Activated CD8-positive, alpha-beta T cell treated with anti-CD3 and anti-CD28 coated beads, Interleukin-2, amount 10 ng/mL, durations not matched to agents 7 days and 5 days (primary cell): Measurements from ENCODE around the gene RXRA. TPM values are rescaled to one million over a fixed set of nuclear protein-coding genes. Genes with fewer than 3 reads are reported as not detected.

ENCODE experiments used
- ATAC-seq: fragments of 150-1000 bp; cut with Tn5 transposase; one replicate; pipeline ENCODE4 v1.10.0; 2021; ENCODE audit warnings: moderate library complexity
- CTCF ChIA-PET: fragments of 350-600 bp; sonication (Branson Sonifier 250); formaldehyde crosslinking; loops from one replicate; lab custom pipeline; 2021; ENCODE audit warnings: antibody characterized with exemption; lab: Charles Lee
- POLR2A ChIA-PET: fragments of 350-600 bp; sonication (Branson Sonifier 250); formaldehyde crosslinking; loops from one replicate; lab custom pipeline; 2021; ENCODE audit warnings: antibody characterized with exemption; lab: Charles Lee
- DNase-seq: peaks from one replicate; pipeline ENCODE4 v3.0.0-alpha.2; 2020
- H3K27ac Mint-ChIP-seq: one replicate; pipeline ENCODE4 v1.8.0; 2021; ENCODE audit warnings: mild to moderate bottlenecking, mixed read lengths
- H3K27me3 Mint-ChIP-seq: one replicate; pipeline ENCODE4 v1.8.0; 2021; ENCODE audit warnings: low read depth, mixed read lengths
- H3K36me3 Mint-ChIP-seq: one replicate; pipeline ENCODE4 v1.8.0; 2021; ENCODE audit warnings: low read depth, mixed read lengths
- H3K4me1 Mint-ChIP-seq: one replicate; pipeline ENCODE4 v1.8.0; 2021; ENCODE audit warnings: low read depth, mixed read lengths
- H3K4me3 Mint-ChIP-seq: one replicate; pipeline ENCODE4 v1.8.0; 2021; ENCODE audit warnings: mild to moderate bottlenecking, mixed read lengths
- H3K9me3 Mint-ChIP-seq: one replicate; pipeline ENCODE4 v1.8.0; 2022; ENCODE audit warnings: mixed read lengths; ENCODE audit not compliant: insufficient read depth
- total RNA-seq, 2 experiments: library from RNA; stranded (reverse); gene quantifications; one replicate each; pipeline ENCODE4 v1.2.3, GENCODE V29; 2021

Gene RXRA
- total RNA-seq, 2 experiments from 2014 or later = 3.8 to 4.2 TPM

GRCh38 chr9:134408939-134409737 is 82.9 kb downstream of the RXRA start:
- CTCF ChIA-PET = no interaction called here
- no peak for DNase-seq
- H3K4me1 Mint-ChIP-seq = peaks cover 34% of the 10 kb centered on the region
- H3K27ac Mint-ChIP-seq = no peak overlapping the region
- no peaks in the 10 kb centered on the region for H3K36me3 Mint-ChIP-seq
- H3K27me3 Mint-ChIP-seq = peaks cover 12% of the 10 kb centered on the region
- ATAC-seq = no peak
- POLR2A ChIA-PET = no interaction called here
- no peaks in the 10 kb centered on the region for H3K9me3 Mint-ChIP-seq
- H3K4me3 Mint-ChIP-seq = no peak overlapping the region

- ChIA-PET POLR2A (no interaction called here), CTCF (no interaction called here)
These were observed 84.0 kb downstream of the RXRA start for GRCh38 chr9:134410071-134410834.

GRCh38 chr9:134410835-134411217 is 84.6 kb downstream of the RXRA start:
- no peaks in the 10 kb centered on the region for H3K9me3 Mint-ChIP-seq

More at GRCh38 chr9:134410071-134410834, 84.0 kb downstream of the RXRA start:
- Mint-ChIP-seq H3K27ac (no peak overlapping the region), H3K9me3 (no peaks in the 10 kb centered on the region), H3K27me3 (peaks cover 9% of the 10 kb centered on the region), H3K4me3 (no peak overlapping the region), H3K36me3 (no peaks in the 10 kb centered on the region), H3K4me1 (peaks cover 26% of the 10 kb centered on the region)
- ATAC-seq = no peak
- no peak for DNase-seq

GRCh38 chr9:134411440-134412297 is 85.4 kb downstream of the RXRA start:
- no peak overlapping the region for H3K4me3 Mint-ChIP-seq
- no peak overlapping the region for H3K27ac Mint-ChIP-seq
- peaks cover 4% of the 10 kb centered on the region for H3K27me3 Mint-ChIP-seq
- POLR2A ChIA-PET = no interaction called here
- no peaks in the 10 kb centered on the region for H3K36me3 Mint-ChIP-seq
- CTCF ChIA-PET = no interaction called here
- no peaks in the 10 kb centered on the region for H3K9me3 Mint-ChIP-seq
- no peak for ATAC-seq
- no peak for DNase-seq
- peaks cover 17% of the 10 kb centered on the region for H3K4me1 Mint-ChIP-seq

More at GRCh38 chr9:134410835-134411217, 84.6 kb downstream of the RXRA start:
- Mint-ChIP-seq H3K4me3 (no peak overlapping the region), H3K4me1 (peaks cover 23% of the 10 kb centered on the region), H3K27ac (no peak overlapping the region), H3K27me3 (peaks cover 6% of the 10 kb centered on the region), H3K36me3 (no peaks in the 10 kb centered on the region)
- POLR2A ChIA-PET = no interaction called here
- CTCF ChIA-PET = no interaction called here
- ATAC-seq = no peak
- no peak for DNase-seq

- no peaks in the 10 kb centered on the region for H3K27me3 Mint-ChIP-seq
- DNase-seq (no peak), ATAC-seq (no peak)
- H3K4me3 Mint-ChIP-seq = no peak overlapping the region
- POLR2A ChIA-PET = no interaction called here
- CTCF ChIA-PET = no interaction called here
- H3K4me1 Mint-ChIP-seq = peaks cover 11% of the 10 kb centered on the region
- H3K9me3 Mint-ChIP-seq = no peaks in the 10 kb centered on the region
- H3K27ac Mint-ChIP-seq = no peak overlapping the region
- no peaks in the 10 kb centered on the region for H3K36me3 Mint-ChIP-seq
These were observed 86.0 kb downstream of the RXRA start for GRCh38 chr9:134412298-134412711.

GRCh38 chr9:134413112-134413715 is 87.0 kb downstream of the RXRA start:
- CTCF ChIA-PET = no interaction called here
- Mint-ChIP-seq H3K36me3 (no peaks in the 10 kb centered on the region), H3K27me3 (no peaks in the 10 kb centered on the region), H3K4me3 (no peak overlapping the region), H3K4me1 (peaks cover 4% of the 10 kb centered on the region), H3K27ac (peak overlapping the region; percentile 27), H3K9me3 (no peaks in the 10 kb centered on the region)
- no peak for ATAC-seq
- POLR2A ChIA-PET = no interaction called here
- no peak for DNase-seq

GRCh38 chr9:134413890-134414623 is 87.8 kb downstream of the RXRA start:
- H3K27me3 Mint-ChIP-seq = no peaks in the 10 kb centered on the region
- ChIA-PET POLR2A (no interaction called here), CTCF (no interaction called here)
- peaks cover 4% of the 10 kb centered on the region for H3K4me1 Mint-ChIP-seq
- H3K36me3 Mint-ChIP-seq = no peaks in the 10 kb centered on the region
- DNase-seq (no peak), ATAC-seq (no peak)
- no peaks in the 10 kb centered on the region for H3K9me3 Mint-ChIP-seq
- H3K27ac Mint-ChIP-seq = no peak overlapping the region
- H3K4me3 Mint-ChIP-seq = no peak overlapping the region

- H3K9me3 Mint-ChIP-seq = no peaks in the 10 kb centered on the region
- H3K4me1 Mint-ChIP-seq = peaks cover 4% of the 10 kb centered on the region
- H3K4me3 Mint-ChIP-seq = no peak overlapping the region
- ATAC-seq (no peak), DNase-seq (no peak)
- POLR2A ChIA-PET = no interaction called here
- no peaks in the 10 kb centered on the region for H3K36me3 Mint-ChIP-seq
- CTCF ChIA-PET = no interaction called here
- H3K27ac Mint-ChIP-seq = no peak overlapping the region
- H3K27me3 Mint-ChIP-seq = no peaks in the 10 kb centered on the region
These were observed 88.7 kb downstream of the RXRA start for GRCh38 chr9:134414900-134415425.

- no peak for DNase-seq
- no peak overlapping the region for H3K4me3 Mint-ChIP-seq
- CTCF ChIA-PET = no interaction called here
- no peak overlapping the region for H3K27ac Mint-ChIP-seq
- no peaks in the 10 kb centered on the region for H3K36me3 Mint-ChIP-seq
- no peaks in the 10 kb centered on the region for H3K9me3 Mint-ChIP-seq
- H3K27me3 Mint-ChIP-seq = no peaks in the 10 kb centered on the region
- no peak for ATAC-seq
- POLR2A ChIA-PET = no interaction called here
- H3K4me1 Mint-ChIP-seq = peaks cover 4% of the 10 kb centered on the region
These were observed 90.2 kb downstream of the RXRA start for GRCh38 chr9:134416385-134417015.

GRCh38 chr9:134418354-134418753 is 92.1 kb downstream of the RXRA start:
- POLR2A ChIA-PET = no interaction called here
- H3K27me3 Mint-ChIP-seq = no peaks in the 10 kb centered on the region

More at GRCh38 chr9:134418354-134418753, 92.1 kb downstream of the RXRA start:
- CTCF ChIA-PET = no interaction called here
- DNase-seq (no peak), ATAC-seq (no peak)
- no peak overlapping the region for H3K4me3 Mint-ChIP-seq
- H3K9me3 Mint-ChIP-seq = no peaks in the 10 kb centered on the region
- H3K4me1 Mint-ChIP-seq = no peaks in the 10 kb centered on the region
- no peaks in the 10 kb centered on the region for H3K36me3 Mint-ChIP-seq
- no peak overlapping the region for H3K27ac Mint-ChIP-seq
